HEK293 (cell line): ENCODE data around the gene NISCH.

ENCODE experiments used
- CTCF ChIA-PET: fragments of 350-600 bp; formaldehyde crosslinking; extraction: SDS; loops from one replicate; lab custom pipeline; 2021; ENCODE audit warnings: antibody characterized with exemption; lab: Yijun Ruan, JAX
- POLR2A ChIA-PET: fragments of 300-600 bp; formaldehyde crosslinking; extraction: SDS; loops from one replicate; lab custom pipeline; 2020; ENCODE audit warnings: antibody characterized with exemption, inconsistent platforms; lab: Yijun Ruan, JAX
- H3K27ac ChIP-seq: fragments of 200-500 bp; sonication (Bioruptor generic); 2 replicates; pipeline ENCODE4 v1.5.1; 2014; ENCODE audit warnings: low read depth, low read length, control low read depth, inconsistent platforms; ENCODE audit errors: extremely low read depth
- H3K36me3 ChIP-seq, 2 experiments: fragments of 200-500 bp in 1 of 2; sonication (Bioruptor generic) in 1 of 2; 1 replicate in 1 of 2; 2 replicates in 1 of 2; pipeline ENCODE4 v1.5.1; 2014 to 2017; ENCODE audit warnings: inconsistent platforms in 2 of 2, low read length in 2 of 2; ENCODE audit not compliant: control insufficient read depth in 2 of 2, insufficient read depth in 1 of 2
- H3K4me1 ChIP-seq: fragments of 200-500 bp; sonication (Bioruptor generic); 2 replicates; pipeline ENCODE4 v1.5.1; 2014; ENCODE audit warnings: mild to moderate bottlenecking, low read length, inconsistent platforms; ENCODE audit not compliant: control insufficient read depth, insufficient read depth
- H3K4me3 ChIP-seq: 2 replicates; pipeline ENCODE4 v1.5.1; 2011; ENCODE audit warnings: low read depth, mild to moderate bottlenecking, control low read depth, low read length, moderate library complexity
- H3K9me3 ChIP-seq: fragments of 200-500 bp; sonication (Bioruptor generic); 2 replicates; pipeline ENCODE4 v1.5.1; 2014; ENCODE audit warnings: low read depth, low read length, inconsistent platforms; ENCODE audit not compliant: control insufficient read depth, insufficient read depth
- KLF10 ChIP-seq: fragments of 450-650 bp; IDR thresholded peaks from 2 replicates; pipeline ENCODE4 v1.5.1; 2018; ENCODE audit warnings: missing biosample characterization, mild to moderate bottlenecking, missing genetic modification characterization
- KLF16 ChIP-seq: fragments of 450-650 bp; formaldehyde crosslinking; IDR thresholded peaks from 2 replicates; pipeline ENCODE4 v1.5.1; 2017; ENCODE audit warnings: missing biosample characterization, missing genetic modification characterization
- PRDM1 ChIP-seq: fragments of 450-650 bp; formaldehyde crosslinking; IDR thresholded peaks from 2 replicates; pipeline ENCODE4; 2016; ENCODE audit warnings: missing biosample characterization, missing genetic modification characterization
- SCRT2 ChIP-seq: fragments of 450-650 bp; formaldehyde crosslinking; IDR thresholded peaks from 2 replicates; pipeline ENCODE4 v1.5.1; 2016; ENCODE audit warnings: missing biosample characterization, missing genetic modification characterization
- SETDB1 ChIP-seq: IDR thresholded peaks from one replicate; pipeline ENCODE4 v1.6.1; 2017; ENCODE audit warnings: mild to moderate bottlenecking, low read length, moderate library complexity, mixed read lengths; ENCODE audit not compliant: insufficient read length
- SP3 ChIP-seq: fragments of 450-650 bp; formaldehyde crosslinking; IDR thresholded peaks from 2 replicates; pipeline ENCODE4 v1.5.1; 2016; ENCODE audit warnings: missing biosample characterization, missing genetic modification characterization
- ZBTB7A ChIP-seq: fragments of 450-650 bp; formaldehyde crosslinking; IDR thresholded peaks from 2 replicates; pipeline ENCODE4 v1.5.1; 2016; ENCODE audit warnings: low read depth, missing biosample characterization, missing genetic modification characterization
- ZBTB8A ChIP-seq: fragments of 450-650 bp; formaldehyde crosslinking; IDR thresholded peaks from 2 replicates; pipeline ENCODE4 v1.5.1; 2016; ENCODE audit warnings: missing biosample characterization, missing genetic modification characterization
- ZNF16 ChIP-seq: fragments of 450-650 bp; formaldehyde crosslinking; IDR thresholded peaks from 2 replicates; pipeline ENCODE4 v1.5.1; 2016; ENCODE audit warnings: low read depth, missing biosample characterization, missing genetic modification characterization
- ZNF19 ChIP-seq: fragments of 450-650 bp; formaldehyde crosslinking; IDR thresholded peaks from 2 replicates; pipeline ENCODE4; 2016; ENCODE audit warnings: missing biosample characterization, missing genetic modification characterization, low read depth
- ZNF24 ChIP-seq: fragments of 450-650 bp; formaldehyde crosslinking; IDR thresholded peaks from 2 replicates; pipeline ENCODE4 v1.5.1; 2016; ENCODE audit warnings: missing biosample characterization, missing genetic modification characterization
- ZNF292 ChIP-seq: fragments of 450-650 bp; formaldehyde crosslinking; IDR thresholded peaks from 2 replicates; pipeline ENCODE4 v1.5.1; 2016; ENCODE audit warnings: low read depth, missing biosample characterization, missing genetic modification characterization, borderline replicate concordance
- ZNF324 ChIP-seq: fragments of 450-650 bp; formaldehyde crosslinking; IDR thresholded peaks from 2 replicates; pipeline ENCODE4 v1.5.1; 2016; ENCODE audit warnings: missing biosample characterization, missing genetic modification characterization
- ZNF391 ChIP-seq: fragments of 450-650 bp; formaldehyde crosslinking; IDR thresholded peaks from 2 replicates; pipeline ENCODE4 v1.5.1; 2016; ENCODE audit warnings: low read depth, missing biosample characterization, missing genetic modification characterization, borderline replicate concordance
- ZNF426 ChIP-seq: fragments of 450-650 bp; formaldehyde crosslinking; IDR thresholded peaks from 2 replicates; pipeline ENCODE4 v1.5.1; 2017; ENCODE audit warnings: missing biosample characterization, missing genetic modification characterization, mild to moderate bottlenecking, inconsistent platforms, moderate library complexity
- ZNF596 ChIP-seq: fragments of 450-650 bp; IDR thresholded peaks from 2 replicates; pipeline ENCODE4 v1.5.0; 2018; ENCODE audit warnings: missing biosample characterization, mild to moderate bottlenecking, missing genetic modification characterization, moderate library complexity
- ZNF629 ChIP-seq: fragments of 450-650 bp; formaldehyde crosslinking; IDR thresholded peaks from 2 replicates; pipeline ENCODE4 v1.5.1; 2017; ENCODE audit warnings: missing biosample characterization, missing genetic modification characterization
- ZNF768 ChIP-seq: fragments of 450-650 bp; formaldehyde crosslinking; IDR thresholded peaks from 2 replicates; pipeline ENCODE4 v1.5.1; 2018; ENCODE audit warnings: missing biosample characterization, mild to moderate bottlenecking, missing genetic modification characterization
- ZNF777 ChIP-seq: fragments of 450-650 bp; formaldehyde crosslinking; IDR thresholded peaks from 2 replicates; pipeline ENCODE4 v1.5.1; 2017; ENCODE audit warnings: missing biosample characterization, missing genetic modification characterization, borderline replicate concordance
- TF ChIP-seq, protein P1 (sequence below): fragments of 450-650 bp; formaldehyde crosslinking; IDR thresholded peaks from 2 replicates; pipeline ENCODE4 v1.5.1; 2017; ENCODE audit warnings: missing biosample characterization, missing genetic modification characterization
- TF ChIP-seq, protein P2 (sequence below): fragments of 450-650 bp; formaldehyde crosslinking; IDR thresholded peaks from 2 replicates; pipeline ENCODE4 v1.5.1; 2016; ENCODE audit warnings: missing biosample characterization, missing genetic modification characterization
- TF ChIP-seq, protein P3 (sequence below): fragments of 450-650 bp; formaldehyde crosslinking; IDR thresholded peaks from 2 replicates; pipeline ENCODE4 v1.5.1; 2016; ENCODE audit warnings: missing biosample characterization, missing genetic modification characterization, borderline replicate concordance
- TF ChIP-seq, protein P4 (sequence below): fragments of 450-650 bp; formaldehyde crosslinking; IDR thresholded peaks from 2 replicates; pipeline ENCODE4 v1.5.1; 2016; ENCODE audit warnings: missing biosample characterization, missing genetic modification characterization
- TF ChIP-seq, protein P5 (sequence below): fragments of 450-650 bp; formaldehyde crosslinking; IDR thresholded peaks from 2 replicates; pipeline ENCODE4 v1.5.1; 2017; ENCODE audit warnings: missing biosample characterization, missing genetic modification characterization
- TF ChIP-seq, protein P6 (sequence below): fragments of 450-650 bp; formaldehyde crosslinking; IDR thresholded peaks from 2 replicates; pipeline ENCODE4 v1.5.1; 2016; ENCODE audit warnings: missing biosample characterization, missing genetic modification characterization, borderline replicate concordance

NISCH gene

GRCh38 chr3:52455283-52456168 is at the start of gene NISCH:
TSS of gene NISCH (plus strand) at chr3:52455604. CDS start at chr3:52455642, 38 bp downstream.
- POLR2A ChIA-PET: no interaction called here
- H3K36me3 ChIP-seq: peaks cover 9 to 39% of the 10 kb centered on the region in 2 experiments; a peak in 2 of 3 replicates
- H3K4me1 ChIP-seq: peaks cover 2% of the 10 kb centered on the region; the same call in 1 of the 2 replicates
- CTCF ChIA-PET: no interaction called here
- H3K9me3 ChIP-seq: no peaks in the 10 kb centered on the region
- peak within 1 kb of the TSS; percentile 94 for H3K4me3 ChIP-seq
- peak within 1 kb of the TSS; percentile 74 for H3K27ac ChIP-seq
- TF ChIP-seq ZNF768 (tag by site-specific recombination): no peak
- TF ChIP-seq, protein P1, sequence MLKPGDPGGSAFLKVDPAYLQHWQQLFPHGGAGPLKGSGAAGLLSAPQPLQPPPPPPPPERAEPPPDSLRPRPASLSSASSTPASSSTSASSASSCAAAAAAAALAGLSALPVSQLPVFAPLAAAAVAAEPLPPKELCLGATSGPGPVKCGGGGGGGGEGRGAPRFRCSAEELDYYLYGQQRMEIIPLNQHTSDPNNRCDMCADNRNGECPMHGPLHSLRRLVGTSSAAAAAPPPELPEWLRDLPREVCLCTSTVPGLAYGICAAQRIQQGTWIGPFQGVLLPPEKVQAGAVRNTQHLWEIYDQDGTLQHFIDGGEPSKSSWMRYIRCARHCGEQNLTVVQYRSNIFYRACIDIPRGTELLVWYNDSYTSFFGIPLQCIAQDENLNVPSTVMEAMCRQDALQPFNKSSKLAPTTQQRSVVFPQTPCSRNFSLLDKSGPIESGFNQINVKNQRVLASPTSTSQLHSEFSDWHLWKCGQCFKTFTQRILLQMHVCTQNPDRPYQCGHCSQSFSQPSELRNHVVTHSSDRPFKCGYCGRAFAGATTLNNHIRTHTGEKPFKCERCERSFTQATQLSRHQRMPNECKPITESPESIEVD (tag by site-specific recombination): no peak
- TF ChIP-seq KLF16 (tag by site-specific recombination): 0 out of 2 replicates have a peak, but pooled peaks have one; percentile 17
- TF ChIP-seq, protein P2, sequence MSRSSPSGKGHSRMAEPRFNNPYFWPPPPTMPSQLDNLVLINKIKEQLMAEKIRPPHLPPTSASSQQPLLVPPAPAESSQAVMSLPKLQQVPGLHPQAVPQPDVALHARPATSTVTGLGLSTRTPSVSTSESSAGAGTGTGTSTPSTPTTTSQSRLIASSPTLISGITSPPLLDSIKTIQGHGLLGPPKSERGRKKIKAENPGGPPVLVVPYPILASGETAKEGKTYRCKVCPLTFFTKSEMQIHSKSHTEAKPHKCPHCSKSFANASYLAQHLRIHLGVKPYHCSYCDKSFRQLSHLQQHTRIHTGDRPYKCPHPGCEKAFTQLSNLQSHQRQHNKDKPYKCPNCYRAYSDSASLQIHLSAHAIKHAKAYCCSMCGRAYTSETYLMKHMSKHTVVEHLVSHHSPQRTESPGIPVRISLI: no peak
- TF ChIP-seq, protein P3, sequence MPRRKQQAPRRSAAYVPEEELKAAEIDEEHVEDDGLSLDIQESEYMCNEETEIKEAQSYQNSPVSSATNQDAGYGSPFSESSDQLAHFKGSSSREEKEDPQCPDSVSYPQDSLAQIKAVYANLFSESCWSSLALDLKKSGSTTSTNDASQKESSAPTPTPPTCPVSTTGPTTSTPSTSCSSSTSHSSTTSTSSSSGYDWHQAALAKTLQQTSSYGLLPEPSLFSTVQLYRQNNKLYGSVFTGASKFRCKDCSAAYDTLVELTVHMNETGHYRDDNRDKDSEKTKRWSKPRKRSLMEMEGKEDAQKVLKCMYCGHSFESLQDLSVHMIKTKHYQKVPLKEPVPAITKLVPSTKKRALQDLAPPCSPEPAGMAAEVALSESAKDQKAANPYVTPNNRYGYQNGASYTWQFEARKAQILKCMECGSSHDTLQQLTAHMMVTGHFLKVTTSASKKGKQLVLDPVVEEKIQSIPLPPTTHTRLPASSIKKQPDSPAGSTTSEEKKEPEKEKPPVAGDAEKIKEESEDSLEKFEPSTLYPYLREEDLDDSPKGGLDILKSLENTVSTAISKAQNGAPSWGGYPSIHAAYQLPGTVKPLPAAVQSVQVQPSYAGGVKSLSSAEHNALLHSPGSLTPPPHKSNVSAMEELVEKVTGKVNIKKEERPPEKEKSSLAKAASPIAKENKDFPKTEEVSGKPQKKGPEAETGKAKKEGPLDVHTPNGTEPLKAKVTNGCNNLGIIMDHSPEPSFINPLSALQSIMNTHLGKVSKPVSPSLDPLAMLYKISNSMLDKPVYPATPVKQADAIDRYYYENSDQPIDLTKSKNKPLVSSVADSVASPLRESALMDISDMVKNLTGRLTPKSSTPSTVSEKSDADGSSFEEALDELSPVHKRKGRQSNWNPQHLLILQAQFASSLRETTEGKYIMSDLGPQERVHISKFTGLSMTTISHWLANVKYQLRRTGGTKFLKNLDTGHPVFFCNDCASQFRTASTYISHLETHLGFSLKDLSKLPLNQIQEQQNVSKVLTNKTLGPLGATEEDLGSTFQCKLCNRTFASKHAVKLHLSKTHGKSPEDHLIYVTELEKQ (tag by site-specific recombination): peak; percentile 81; the same call in 1 of the 2 replicates
- TF ChIP-seq KLF10 (tag by site-specific recombination): no peak; the same call in 1 of the 2 replicates
- TF ChIP-seq, protein P4, sequence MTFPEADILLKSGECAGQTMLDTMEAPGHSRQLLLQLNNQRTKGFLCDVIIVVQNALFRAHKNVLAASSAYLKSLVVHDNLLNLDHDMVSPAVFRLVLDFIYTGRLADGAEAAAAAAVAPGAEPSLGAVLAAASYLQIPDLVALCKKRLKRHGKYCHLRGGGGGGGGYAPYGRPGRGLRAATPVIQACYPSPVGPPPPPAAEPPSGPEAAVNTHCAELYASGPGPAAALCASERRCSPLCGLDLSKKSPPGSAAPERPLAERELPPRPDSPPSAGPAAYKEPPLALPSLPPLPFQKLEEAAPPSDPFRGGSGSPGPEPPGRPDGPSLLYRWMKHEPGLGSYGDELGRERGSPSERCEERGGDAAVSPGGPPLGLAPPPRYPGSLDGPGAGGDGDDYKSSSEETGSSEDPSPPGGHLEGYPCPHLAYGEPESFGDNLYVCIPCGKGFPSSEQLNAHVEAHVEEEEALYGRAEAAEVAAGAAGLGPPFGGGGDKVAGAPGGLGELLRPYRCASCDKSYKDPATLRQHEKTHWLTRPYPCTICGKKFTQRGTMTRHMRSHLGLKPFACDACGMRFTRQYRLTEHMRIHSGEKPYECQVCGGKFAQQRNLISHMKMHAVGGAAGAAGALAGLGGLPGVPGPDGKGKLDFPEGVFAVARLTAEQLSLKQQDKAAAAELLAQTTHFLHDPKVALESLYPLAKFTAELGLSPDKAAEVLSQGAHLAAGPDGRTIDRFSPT (tag by site-specific recombination): 0 out of 2 replicates have a peak, but pooled peaks have one; percentile 21
- TF ChIP-seq ZNF24 (tag by site-specific recombination): no peak; the same call in 1 of the 2 replicates
- TF ChIP-seq ZNF391 (tag by site-specific recombination): no peak
- peak; percentile 40; the same call in 1 of the 2 replicates for TF ChIP-seq SP3
- no peak for TF ChIP-seq ZNF596 (tag by site-specific recombination)
- TF ChIP-seq, protein P5, sequence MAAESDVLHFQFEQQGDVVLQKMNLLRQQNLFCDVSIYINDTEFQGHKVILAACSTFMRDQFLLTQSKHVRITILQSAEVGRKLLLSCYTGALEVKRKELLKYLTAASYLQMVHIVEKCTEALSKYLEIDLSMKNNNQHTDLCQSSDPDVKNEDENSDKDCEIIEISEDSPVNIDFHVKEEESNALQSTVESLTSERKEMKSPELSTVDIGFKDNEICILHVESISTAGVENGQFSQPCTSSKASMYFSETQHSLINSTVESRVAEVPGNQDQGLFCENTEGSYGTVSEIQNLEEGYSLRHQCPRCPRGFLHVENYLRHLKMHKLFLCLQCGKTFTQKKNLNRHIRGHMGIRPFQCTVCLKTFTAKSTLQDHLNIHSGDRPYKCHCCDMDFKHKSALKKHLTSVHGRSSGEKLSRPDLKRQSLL (tag by site-specific recombination): no peak
- TF ChIP-seq ZNF292 (tag by site-specific recombination): no peak
- no peak for TF ChIP-seq ZNF324
- TF ChIP-seq PRDM1 (tag by site-specific recombination): no peak
- TF ChIP-seq ZNF19 (tag by site-specific recombination): no peak
- TF ChIP-seq ZBTB8A (tag by site-specific recombination): peak; percentile 7; the same call in 1 of the 2 replicates
- no peak for TF ChIP-seq ZNF777 (tag by site-specific recombination)
- TF ChIP-seq SETDB1: no peak
- TF ChIP-seq, protein P6, sequence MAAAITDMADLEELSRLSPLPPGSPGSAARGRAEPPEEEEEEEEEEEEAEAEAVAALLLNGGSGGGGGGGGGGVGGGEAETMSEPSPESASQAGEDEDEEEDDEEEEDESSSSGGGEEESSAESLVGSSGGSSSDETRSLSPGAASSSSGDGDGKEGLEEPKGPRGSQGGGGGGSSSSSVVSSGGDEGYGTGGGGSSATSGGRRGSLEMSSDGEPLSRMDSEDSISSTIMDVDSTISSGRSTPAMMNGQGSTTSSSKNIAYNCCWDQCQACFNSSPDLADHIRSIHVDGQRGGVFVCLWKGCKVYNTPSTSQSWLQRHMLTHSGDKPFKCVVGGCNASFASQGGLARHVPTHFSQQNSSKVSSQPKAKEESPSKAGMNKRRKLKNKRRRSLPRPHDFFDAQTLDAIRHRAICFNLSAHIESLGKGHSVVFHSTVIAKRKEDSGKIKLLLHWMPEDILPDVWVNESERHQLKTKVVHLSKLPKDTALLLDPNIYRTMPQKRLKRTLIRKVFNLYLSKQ (tag by site-specific recombination): no peak
- TF ChIP-seq ZNF426 (tag by site-specific recombination): no peak
- TF ChIP-seq ZBTB7A (tag by site-specific recombination): no peak
- no peak for TF ChIP-seq SCRT2 (tag by site-specific recombination)
- peak; percentile 31; the same call in 1 of the 2 replicates for TF ChIP-seq ZNF629 (tag by site-specific recombination)
- TF ChIP-seq ZNF16 (tag by site-specific recombination): no peak
